Ishikawa (cell line): ENCODE measurements around the gene ECM2.

Experiments used
- CEBPB ChIP-seq: IDR thresholded peaks from 2 replicates; pipeline ENCODE4 v1.6.1; 2012
- EP300 ChIP-seq: IDR thresholded peaks from 2 replicates; pipeline ENCODE4 v1.6.1; 2012; ENCODE audit warnings: borderline replicate concordance
- FOXM1 ChIP-seq: IDR thresholded peaks from 2 replicates; pipeline ENCODE4 v1.6.1; 2012; ENCODE audit warnings: low read depth, borderline replicate concordance
- MAX ChIP-seq: IDR thresholded peaks from 2 replicates; pipeline ENCODE4 v1.6.1; 2012
- NFIC ChIP-seq: IDR thresholded peaks from 2 replicates; pipeline ENCODE4 v1.6.1; 2012
- RAD21 ChIP-seq: IDR thresholded peaks from 2 replicates; pipeline ENCODE4 v1.6.1; 2012; ENCODE audit warnings: low read depth
- REST ChIP-seq: IDR thresholded peaks from 2 replicates; pipeline ENCODE4 v1.6.1; 2012; ENCODE audit warnings: low read depth, mild to moderate bottlenecking
- USF1 ChIP-seq: IDR thresholded peaks from 2 replicates; pipeline ENCODE4 v1.6.1; 2012
- YY1 ChIP-seq: IDR thresholded peaks from 2 replicates; pipeline ENCODE4 v1.6.1; 2012; ENCODE audit warnings: low read depth
- ZBTB7A ChIP-seq: IDR thresholded peaks from 2 replicates; pipeline ENCODE4 v1.6.1; 2012; ENCODE audit warnings: low read depth

GRCh38 chr9:92558612-92559374, 23.0 kb upstream of the ECM2 start:
- TF ChIP-seq NFIC (no peak), FOXM1 (no peak), RAD21 (no peak), ZBTB7A (no peak), EP300 (no peak), CEBPB (no peak), REST (no peak), MAX (no peak), YY1 (no peak), USF1 (no peak)
